ENCODE measurements around the gene PARD3. TPM values are rescaled to one million over a fixed set of nuclear protein-coding genes. Genes with fewer than 3 reads are reported as not detected.
A peak's percentile ranks its signal among the peaks of the same experiment; 100 is the strongest.

PARD3 gene
- polyA plus RNA-seq, 2 of the 4 experiments (the other 2 are of a cell fraction) = 110 to 200 TPM

- FAIRE-seq (no peak), DNase-seq (ENCODE audit: low read depth in 1 of 2, low spot score in 1 of 2) (no peak), ATAC-seq (no peak)
- Histone ChIP-seq H3K4me2 (no peak overlapping the region), H3K4me3 (no peak overlapping the region), H3K4me1 (peaks cover 23% of the 10 kb centered on the region), H3K9me3 (no peaks in the 10 kb centered on the region), H3K27ac (0 out of 6 replicates have a peak overlapping the region, but pooled peaks of 1 of the 2 experiments have one; percentile 25)
- CTCF ChIA-PET = interaction anchor here (1.2 to 4.0 kb wide), 10 partner anchors 9 to 363 kb away, joined by 3 to 46 read pairs (median 11); no protein-coding TSS in a partner anchor
- WGBS (ENCODE audit: missing lambda C conversion rate) = 93% methylated on average over 1 of the region's 1 CpG
- POLR2A ChIA-PET = no interaction called here
- TF ChIP-seq MAFK (IDR thresholded peaks at IDR 0.05; ENCODE audit: partially characterized antibody) (no peak), RFX5 (IDR thresholded peaks at IDR 0.05) (no peak), HMGXB4 (CRISPR knock-in tag; IDR thresholded peaks at IDR 0.05; ENCODE audit: borderline replicate concordance) (no peak), ZC3H11A (IDR thresholded peaks at IDR 0.05) (no peak), TP53 (CRISPR knock-in tag; IDR thresholded peaks at IDR 0.05) (no peak), PHF8 (IDR thresholded peaks at IDR 0.05; ENCODE audit: borderline replicate concordance, low read depth) (no peak), ESRRA (IDR thresholded peaks at IDR 0.05; ENCODE audit: borderline replicate concordance, low read length) (no peak), HOXA7 (CRISPR knock-in tag; IDR thresholded peaks at IDR 0.05) (no peak), ZNF302 (CRISPR knock-in tag; IDR thresholded peaks at IDR 0.05) (no peak), MYC (IDR thresholded peaks at IDR 0.05; ENCODE audit: borderline replicate concordance, low read length) (no peak), FOSB (CRISPR knock-in tag; IDR thresholded peaks at IDR 0.05) (no peak), CBX2 (IDR thresholded peaks at IDR 0.05; ENCODE audit: borderline replicate concordance, low read depth) (no peak), E2F6 (IDR thresholded peaks at IDR 0.05; ENCODE audit: borderline replicate concordance, low read depth) (no peak), NFE2L2 (conservative IDR thresholded peaks at IDR 0.05; ENCODE audit: low read length) (no peak), EP300 (IDR thresholded peaks at IDR 0.05) (no peak), HES2 (IDR thresholded peaks at IDR 0.05) (no peak), FOXS1 (CRISPR knock-in tag; IDR thresholded peaks at IDR 0.05) (no peak)
- TF ChIP-seq, protein P1, sequence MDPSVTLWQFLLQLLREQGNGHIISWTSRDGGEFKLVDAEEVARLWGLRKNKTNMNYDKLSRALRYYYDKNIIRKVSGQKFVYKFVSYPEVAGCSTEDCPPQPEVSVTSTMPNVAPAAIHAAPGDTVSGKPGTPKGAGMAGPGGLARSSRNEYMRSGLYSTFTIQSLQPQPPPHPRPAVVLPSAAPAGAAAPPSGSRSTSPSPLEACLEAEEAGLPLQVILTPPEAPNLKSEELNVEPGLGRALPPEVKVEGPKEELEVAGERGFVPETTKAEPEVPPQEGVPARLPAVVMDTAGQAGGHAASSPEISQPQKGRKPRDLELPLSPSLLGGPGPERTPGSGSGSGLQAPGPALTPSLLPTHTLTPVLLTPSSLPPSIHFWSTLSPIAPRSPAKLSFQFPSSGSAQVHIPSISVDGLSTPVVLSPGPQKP (IDR thresholded peaks at IDR 0.05; ENCODE audit: low read depth, low read length) = no peak
Observed at GRCh38 chr10:34664706-34665105, 150.4 kb downstream of the PARD3 start.

GRCh38 chr10:34661580-34661979 is 153.5 kb downstream of the PARD3 start:
- CTCF ChIA-PET = interaction anchor here (0.5 to 1.6 kb wide), 4 partner anchors 62 to 1331 kb away, joined by 3 to 4 read pairs (median 4); no protein-coding TSS in a partner anchor

More at GRCh38 chr10:34661580-34661979, 153.5 kb downstream of the PARD3 start:
- Histone ChIP-seq H3K4me1 (peaks cover 23% of the 10 kb centered on the region), H3K9me3 (no peaks in the 10 kb centered on the region), H3K27ac (no peak overlapping the region), H3K4me2 (no peak overlapping the region), H3K4me3 (no peak overlapping the region)
- ATAC-seq (no peak), DNase-seq (ENCODE audit: low read depth in 1 of 2, low spot score in 1 of 2) (no peak), FAIRE-seq (no peak)
- TF ChIP-seq EHF (CRISPR knock-in tag; IDR thresholded peaks at IDR 0.05) (no peak), GATA3 (IDR thresholded peaks at IDR 0.05; ENCODE audit: borderline replicate concordance) (no peak), NPAS2 (CRISPR knock-in tag; IDR thresholded peaks at IDR 0.05; ENCODE audit: borderline replicate concordance) (no peak), POLR2AphosphoS2 (conservative IDR thresholded peaks at IDR 0.05; ENCODE audit: low read length) (no peak), NFE2L2 (conservative IDR thresholded peaks at IDR 0.05; ENCODE audit: low read length) (no peak), RNF2 (IDR thresholded peaks at IDR 0.05; ENCODE audit: borderline replicate concordance, low read depth) (no peak), CHD2 (IDR thresholded peaks at IDR 0.05; ENCODE audit: low read length, partially characterized antibody) (no peak), CHD4 (IDR thresholded peaks at IDR 0.05; ENCODE audit: borderline replicate concordance) (no peak), MAFK (IDR thresholded peaks at IDR 0.05; ENCODE audit: partially characterized antibody) (no peak), CBX2 (IDR thresholded peaks at IDR 0.05; ENCODE audit: borderline replicate concordance, low read depth) (no peak), POLR2A (IDR thresholded peaks at IDR 0.05; ENCODE audit: low read length) (no peak), SMC3 (IDR thresholded peaks at IDR 0.05) (no peak), TFCP2L1 (CRISPR knock-in tag; IDR thresholded peaks at IDR 0.05) (no peak), EHMT2 (IDR thresholded peaks at IDR 0.05; ENCODE audit: low read depth) (no peak), RARB (CRISPR knock-in tag; IDR thresholded peaks at IDR 0.05) (no peak)
- TF ChIP-seq, protein P2, sequence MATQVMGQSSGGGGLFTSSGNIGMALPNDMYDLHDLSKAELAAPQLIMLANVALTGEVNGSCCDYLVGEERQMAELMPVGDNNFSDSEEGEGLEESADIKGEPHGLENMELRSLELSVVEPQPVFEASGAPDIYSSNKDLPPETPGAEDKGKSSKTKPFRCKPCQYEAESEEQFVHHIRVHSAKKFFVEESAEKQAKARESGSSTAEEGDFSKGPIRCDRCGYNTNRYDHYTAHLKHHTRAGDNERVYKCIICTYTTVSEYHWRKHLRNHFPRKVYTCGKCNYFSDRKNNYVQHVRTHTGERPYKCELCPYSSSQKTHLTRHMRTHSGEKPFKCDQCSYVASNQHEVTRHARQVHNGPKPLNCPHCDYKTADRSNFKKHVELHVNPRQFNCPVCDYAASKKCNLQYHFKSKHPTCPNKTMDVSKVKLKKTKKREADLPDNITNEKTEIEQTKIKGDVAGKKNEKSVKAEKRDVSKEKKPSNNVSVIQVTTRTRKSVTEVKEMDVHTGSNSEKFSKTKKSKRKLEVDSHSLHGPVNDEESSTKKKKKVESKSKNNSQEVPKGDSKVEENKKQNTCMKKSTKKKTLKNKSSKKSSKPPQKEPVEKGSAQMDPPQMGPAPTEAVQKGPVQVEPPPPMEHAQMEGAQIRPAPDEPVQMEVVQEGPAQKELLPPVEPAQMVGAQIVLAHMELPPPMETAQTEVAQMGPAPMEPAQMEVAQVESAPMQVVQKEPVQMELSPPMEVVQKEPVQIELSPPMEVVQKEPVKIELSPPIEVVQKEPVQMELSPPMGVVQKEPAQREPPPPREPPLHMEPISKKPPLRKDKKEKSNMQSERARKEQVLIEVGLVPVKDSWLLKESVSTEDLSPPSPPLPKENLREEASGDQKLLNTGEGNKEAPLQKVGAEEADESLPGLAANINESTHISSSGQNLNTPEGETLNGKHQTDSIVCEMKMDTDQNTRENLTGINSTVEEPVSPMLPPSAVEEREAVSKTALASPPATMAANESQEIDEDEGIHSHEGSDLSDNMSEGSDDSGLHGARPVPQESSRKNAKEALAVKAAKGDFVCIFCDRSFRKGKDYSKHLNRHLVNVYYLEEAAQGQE (IDR thresholded peaks at IDR 0.05) = no peak
- 78% methylated on average over 2 of the region's 2 CpGs for WGBS (ENCODE audit: missing lambda C conversion rate)
- POLR2A ChIA-PET = no interaction called here

Data from A549 (cell line).